GM19025 (cell line): ENCODE measurements around the gene DDRGK1.
"Not testable (repeated sequence)": the region's sequence is repeated elsewhere in the genome, so short reads cannot be mapped to it uniquely, and the experiment has no call there.

Experiments used
- ATAC-seq: cut with Tn5 transposase; IDR thresholded peaks from one replicate; pipeline ENCODE4 v1.9.1; 2021; ENCODE audit warnings: mild to moderate bottlenecking, low read depth, moderate library complexity; ENCODE audit not compliant: unreplicated experiment

DDRGK1 gene

DNA sequence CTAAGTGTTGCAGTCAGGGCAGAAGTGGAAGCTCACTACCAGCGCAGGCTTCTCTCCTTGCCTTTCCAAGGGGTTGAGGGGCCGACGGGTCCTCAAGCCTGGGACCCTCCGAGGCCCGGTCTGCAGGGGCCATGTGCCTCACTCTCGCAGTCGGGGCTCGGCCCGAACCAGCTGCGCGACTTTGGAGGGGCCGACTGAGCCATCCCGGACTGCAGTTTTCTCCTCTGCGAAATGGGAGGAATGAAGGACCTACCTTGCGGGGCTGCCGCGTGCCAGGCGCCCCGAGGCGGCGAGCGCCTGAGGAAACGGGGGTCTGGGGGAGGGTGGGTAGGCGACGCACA, 36.8 kb downstream of the DDRGK1 start:
- ATAC-seq: no peak

DNA sequence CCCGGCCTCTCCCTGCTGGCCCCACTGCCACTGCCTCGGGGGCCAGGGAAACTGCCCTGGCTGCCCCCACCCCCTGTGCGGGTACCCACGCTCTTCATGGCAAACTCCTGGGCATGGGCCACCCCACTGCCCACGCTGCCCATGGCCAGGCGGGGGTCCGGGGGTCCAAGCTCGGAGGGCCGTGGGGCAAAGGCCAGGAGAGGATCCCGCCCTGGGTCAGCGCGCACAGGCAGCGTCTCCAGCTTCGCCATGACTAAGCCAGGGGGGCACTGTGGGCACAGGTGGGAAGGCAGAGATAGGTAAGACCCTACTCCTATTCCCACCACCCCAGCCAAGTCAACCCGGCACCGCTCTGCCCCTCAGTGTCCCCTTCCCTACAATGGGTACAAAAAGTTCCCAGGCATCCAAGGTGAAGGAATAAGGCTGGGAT, 37.6 kb downstream of the DDRGK1 start:
- ATAC-seq: no peak

DNA sequence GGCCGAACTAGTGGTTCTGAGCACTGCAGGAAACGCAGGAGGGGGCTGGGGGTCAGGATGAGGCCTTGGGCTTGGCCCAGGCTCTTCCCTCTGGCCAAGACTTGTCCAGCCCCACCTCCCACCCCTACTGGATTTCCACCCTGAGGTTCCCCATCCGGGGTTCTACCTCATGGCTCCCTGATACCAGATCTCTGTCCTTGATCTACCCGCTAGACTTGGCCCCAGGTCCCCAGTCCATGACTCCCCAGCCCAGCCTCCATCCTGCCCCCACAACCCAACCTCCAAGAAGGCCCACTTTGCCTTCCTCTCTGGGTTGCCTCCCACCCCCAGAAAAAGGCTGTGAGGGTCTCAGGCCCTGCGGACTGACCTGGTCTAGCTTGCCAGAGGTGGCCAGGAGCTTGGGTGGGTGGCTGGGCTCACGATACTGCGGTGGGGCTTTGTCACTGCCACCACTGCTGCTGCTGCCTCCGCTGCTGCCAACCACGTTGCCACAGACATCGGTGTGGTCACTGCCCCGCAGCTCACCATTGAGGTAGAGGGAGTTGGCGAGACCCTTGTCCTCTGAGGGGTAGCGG, 38.1 kb downstream of the DDRGK1 start:
- no peak for ATAC-seq

DNA sequence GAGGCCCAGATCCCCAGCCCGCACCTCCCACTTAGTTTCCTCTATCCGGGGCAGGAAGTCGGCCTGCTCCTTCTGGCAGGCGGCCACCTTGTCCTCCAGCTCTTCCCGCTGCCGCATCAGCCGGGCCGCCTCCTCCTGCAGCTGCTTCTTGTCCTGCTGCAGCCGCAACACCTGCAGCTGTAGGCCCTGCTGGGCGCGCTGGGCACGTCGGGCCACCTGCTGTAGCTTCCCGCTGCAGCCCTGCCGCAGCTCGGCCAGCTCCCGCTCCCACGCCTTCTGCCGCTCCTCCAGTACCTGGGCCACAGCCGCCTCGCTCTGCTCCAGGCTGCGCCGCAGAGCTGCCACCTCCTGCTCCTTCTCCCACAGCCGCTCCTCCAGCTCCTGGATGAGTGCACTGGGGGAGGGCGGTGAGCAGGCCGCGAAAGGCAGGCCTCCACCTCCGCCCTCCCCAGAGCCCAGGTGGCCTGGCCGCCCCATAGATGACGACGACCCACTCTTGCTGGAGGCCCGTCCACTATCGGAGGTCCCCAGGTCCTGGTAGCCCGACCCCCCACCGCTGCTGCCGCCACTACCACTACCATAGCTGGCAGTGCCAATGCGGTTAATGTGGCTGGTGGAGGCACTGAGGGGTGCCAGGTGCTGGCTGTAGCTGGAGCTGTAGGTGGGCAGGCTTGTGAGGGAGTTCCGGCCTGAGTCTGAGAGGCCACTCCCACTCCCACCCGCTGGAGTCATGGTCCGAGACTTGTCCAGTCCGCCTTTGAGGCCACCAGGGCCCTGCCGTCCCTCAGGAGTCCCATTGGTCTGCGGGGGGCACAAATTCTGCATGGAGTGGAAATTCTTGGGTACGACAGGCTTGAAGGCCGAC, 38.8 kb downstream of the DDRGK1 start:
- ATAC-seq: no peak

DNA sequence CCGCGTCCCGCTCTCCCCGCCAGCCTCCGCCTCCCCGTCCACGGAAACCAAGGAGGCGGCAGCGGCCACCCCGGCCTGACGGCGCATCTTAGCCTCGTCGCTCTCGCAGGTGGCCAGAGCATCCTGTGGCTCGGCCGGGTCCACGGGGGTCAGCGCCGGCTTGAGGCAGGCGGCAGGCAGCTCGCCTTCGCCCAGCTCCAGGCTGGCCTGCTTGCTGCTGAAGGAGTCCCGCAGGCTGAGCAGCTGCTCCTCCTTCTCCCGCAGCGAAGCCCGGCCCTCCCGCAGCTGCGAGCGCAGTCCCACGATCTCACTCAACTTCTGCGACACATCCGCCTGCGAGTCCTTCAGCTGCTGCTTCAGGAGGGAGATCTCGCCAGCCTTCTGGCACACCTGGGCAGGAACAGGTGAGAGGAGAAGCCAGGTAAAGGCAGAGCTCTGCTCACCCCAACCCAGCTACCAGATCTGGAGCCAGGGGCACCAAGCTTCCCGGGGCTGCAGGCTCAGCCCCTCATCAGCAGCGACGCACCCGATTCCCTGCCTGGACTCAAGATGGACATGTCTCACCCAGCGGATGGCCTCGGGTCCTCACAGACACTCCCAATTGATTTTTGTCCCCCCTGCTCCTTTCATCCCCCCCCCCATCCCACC, 39.6 kb downstream of the DDRGK1 start:
- ATAC-seq: no peak

DNA sequence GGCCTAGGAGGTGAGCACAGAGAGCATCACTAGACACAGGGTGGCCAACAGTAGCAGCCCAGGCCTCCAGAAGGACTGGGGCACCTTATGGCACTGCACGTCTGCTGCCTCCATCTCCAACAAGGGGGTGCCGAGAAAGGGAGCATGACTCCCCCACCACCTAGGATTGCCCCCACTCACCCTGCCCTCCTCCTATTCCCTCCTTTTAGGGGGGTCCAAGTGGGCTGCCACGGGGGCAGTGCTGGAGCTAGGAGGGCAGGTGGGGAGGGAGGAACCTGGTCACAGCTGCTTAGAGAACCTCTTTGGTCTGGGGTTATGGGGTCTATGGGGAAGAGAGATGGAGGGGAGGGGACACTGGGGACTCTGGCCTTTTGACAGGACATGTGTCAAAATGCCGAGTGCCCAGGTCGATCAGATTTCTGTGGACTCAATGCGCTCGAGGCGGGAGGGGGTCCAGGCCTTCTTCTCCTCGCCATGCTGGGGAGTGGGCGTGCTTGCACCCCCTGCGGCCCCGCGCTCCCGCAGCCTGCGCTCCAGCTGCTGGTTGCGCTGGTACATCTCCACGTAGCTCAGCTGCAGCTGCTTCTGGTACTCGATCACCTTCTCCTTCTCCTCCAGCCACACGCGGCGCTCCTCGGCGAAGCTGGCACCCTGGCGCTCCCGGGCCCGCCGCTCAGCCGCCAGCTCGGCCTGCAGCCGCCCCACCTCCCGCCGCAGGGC, 40.3 kb downstream of the DDRGK1 start:
- ATAC-seq: no peak

DNA sequence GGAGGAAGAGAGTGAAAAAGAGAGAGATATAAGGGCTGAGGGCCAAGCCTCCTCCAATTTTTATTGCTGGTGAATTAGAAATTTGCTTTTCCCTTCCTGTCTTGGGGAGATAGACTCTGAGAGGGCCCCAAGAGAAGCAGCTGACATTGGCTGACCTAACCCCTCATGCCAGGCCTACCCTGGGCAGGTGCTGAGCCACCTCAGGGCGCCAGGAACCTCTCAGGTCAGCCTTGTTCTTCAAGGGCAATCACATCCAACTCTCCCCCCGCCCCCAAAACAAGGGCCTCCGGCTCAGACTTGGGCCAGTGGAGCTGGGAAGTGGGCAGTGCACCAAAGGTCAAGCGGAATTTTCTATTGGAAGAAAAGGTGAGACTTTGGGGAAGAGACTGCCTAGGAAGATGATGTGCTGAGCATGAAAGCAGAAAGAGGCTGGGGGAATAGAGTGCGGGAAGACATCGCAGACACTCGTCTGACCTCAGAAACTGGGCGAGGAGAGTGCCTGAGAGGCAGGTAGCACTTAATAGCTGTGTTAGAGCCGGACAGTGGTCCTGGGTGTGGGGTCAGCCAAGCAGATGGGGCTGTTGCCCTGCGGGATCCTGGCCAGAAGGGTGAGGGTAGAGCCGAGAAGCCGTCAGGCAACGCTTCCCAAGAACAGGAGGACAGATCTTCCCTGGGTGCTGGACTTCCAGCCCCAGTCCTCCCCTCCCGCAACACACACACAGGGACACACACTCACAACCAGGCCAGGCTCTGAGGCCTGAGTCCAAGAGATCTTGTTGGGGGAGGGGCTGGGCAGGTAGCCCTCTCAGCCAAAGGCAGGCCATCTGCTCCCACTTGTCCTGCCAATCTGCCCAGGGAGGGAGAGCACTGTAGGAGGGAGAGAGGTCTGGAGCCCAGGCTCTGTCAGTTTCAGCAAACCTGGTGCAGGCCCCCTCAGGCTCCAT, 41.1 kb downstream of the DDRGK1 start:
- ATAC-seq: no peak

DNA sequence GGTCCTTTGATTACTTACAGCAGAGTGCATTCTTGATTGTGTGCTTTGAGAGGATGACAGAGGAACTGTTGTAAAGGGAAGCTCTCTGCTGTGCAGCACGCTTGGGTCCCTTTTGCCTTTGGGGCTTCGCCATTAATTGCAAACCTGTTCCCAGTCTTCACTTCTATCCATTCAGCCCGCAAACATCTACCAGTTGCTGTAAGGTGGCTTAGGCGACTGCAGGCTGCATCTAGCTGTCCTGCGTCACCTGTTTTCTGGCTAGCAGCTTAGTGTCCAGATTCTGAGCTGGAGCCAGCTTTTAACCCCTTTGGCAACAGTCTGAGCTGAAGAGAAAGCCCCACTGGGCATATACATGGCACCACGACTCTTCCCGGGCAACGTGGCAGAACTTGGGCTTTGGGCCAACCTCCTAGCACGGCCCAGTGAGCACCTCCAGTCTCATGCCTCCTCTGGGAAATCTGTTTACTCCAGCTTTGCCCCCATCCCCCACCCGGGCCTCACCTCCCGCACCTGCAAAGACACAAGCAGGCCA, 42.3 kb downstream of the DDRGK1 start:
- ATAC-seq: no peak

DNA sequence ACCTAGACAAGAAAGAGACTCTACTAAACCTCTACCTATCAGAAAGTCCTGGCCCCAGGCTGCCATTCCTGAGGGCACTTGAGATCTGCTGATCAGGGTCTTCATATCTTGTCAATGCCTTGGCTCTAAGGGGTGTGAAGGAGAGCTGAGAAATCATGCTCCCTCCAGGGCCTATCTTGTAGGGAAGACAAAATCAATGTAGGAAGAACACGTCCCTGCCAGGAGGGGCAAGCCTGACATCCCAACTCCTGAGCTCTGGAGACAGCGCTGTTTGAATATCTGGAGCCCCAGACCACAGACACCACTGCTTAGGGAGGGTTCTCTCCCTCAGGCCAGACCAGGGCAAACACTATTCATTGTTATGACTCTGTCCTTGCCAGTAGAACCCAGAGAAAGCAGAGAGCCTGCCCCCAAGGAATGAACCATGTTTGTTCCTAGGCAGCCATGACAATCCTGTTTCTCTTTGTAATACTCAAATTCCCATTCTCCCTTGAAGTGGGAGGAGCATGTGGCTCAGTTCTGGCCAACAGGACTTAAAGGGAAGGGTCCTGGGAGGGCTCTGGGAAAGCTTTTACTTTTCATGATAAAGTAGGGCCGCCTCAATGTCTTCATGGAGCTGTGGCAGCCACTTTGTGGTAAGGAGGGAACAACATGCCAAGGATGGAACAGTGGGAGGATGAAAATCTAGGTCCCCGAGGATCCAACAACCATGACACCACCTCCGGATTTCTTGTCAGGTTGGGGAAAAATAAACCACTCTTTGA, 43.0 kb downstream of the DDRGK1 start:
- no peak for ATAC-seq

DNA sequence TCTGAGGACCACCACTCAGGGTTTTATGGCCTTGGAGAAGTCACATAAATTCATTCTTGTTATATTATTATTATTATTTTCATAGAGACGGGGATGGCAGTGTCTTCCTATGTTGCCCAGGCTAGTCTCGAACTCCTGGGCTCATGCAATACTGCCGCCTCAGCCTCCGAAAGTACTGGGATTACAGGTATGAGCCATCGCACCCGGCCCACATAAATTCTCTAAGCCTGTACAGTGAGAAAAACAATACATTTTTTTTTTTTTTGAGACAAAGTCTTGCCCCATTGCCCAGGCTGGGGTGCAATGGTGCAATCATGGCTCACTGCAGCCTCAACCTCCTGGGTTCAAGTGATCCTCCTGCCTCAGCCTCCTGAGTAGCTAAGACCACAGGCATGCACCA, 44.1 kb downstream of the DDRGK1 start:
- no peak for ATAC-seq

DNA sequence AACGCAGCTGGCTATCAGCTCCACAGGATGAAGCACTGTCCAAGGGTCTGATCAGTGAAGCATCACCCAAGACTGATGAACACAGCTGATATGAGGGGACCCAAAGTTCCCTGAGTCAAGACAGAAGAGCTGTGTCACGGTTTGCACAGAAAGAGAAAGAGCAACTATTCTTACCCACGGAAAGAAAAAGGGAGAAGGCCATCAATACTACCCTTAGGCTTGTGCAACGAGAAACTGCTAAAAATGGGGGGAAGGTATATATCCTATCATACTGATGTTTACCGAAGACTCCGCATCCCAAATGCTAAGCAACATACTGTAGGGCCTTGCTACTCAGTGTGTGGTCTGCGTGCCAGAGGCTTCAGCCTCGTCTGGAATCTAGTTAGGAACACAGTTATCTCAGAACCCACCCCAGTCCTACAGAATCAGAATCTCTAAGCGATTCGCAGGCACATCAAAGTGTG, 45.5 kb downstream of the DDRGK1 start:
- no peak for ATAC-seq

DNA sequence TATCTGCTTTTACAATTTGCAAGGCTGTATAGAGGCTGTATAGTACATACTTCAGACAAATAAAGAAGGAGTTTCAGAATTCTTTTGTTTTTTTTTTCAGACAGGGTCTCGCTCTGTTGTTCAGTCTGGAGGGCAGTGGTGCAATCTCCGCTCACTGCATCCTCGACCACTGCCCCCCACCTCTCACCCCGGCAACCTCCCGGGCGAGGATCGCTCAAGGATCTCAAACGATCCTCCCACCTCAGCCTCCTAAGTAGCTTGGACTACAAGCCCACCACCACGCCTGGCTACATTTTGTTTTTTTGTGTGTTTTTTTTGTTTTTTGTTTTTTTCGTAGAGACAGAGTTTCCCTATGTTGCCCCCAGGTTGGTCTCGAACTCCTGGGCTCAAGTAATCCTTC, 46.7 kb downstream of the DDRGK1 start:
- ATAC-seq: no peak

DNA sequence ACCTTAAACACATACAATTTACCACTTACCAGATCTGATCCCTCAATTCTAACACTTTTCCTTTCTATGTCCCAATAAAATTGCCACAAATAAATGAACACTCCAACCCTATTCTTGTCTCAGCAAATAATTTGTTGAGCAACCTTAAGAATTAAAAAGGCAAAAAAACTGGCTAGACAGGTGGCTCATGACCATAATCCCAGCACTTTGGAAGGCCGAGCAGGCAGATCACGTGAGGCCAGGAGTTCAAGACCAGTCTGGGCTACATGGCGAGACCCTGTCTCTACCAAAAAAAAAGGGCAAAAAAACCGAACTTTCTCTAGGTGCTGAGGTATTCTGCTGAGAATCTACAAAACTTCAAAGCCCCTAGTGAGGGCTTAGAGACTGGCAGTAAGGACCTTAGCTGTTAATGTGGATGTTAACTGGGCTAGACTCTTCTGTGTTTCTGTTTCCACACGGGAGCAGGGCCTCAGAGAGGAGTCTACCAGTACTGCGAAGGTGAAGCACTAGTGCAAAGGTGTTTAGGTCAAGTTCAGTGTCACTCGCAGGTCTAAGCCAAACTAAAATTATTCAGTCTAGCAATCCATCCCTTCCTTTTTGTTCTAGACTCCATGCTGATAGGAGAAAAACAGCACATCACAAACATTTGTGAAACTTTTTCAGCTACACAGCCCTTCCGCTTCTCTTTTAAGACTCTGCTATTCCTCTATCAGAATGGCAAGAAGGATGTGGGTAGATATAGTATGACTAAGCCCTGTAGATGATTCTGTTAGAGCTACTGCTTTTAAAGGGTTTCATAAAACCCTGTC, 47.5 kb downstream of the DDRGK1 start:
- ATAC-seq: peak; percentile 50

DNA sequence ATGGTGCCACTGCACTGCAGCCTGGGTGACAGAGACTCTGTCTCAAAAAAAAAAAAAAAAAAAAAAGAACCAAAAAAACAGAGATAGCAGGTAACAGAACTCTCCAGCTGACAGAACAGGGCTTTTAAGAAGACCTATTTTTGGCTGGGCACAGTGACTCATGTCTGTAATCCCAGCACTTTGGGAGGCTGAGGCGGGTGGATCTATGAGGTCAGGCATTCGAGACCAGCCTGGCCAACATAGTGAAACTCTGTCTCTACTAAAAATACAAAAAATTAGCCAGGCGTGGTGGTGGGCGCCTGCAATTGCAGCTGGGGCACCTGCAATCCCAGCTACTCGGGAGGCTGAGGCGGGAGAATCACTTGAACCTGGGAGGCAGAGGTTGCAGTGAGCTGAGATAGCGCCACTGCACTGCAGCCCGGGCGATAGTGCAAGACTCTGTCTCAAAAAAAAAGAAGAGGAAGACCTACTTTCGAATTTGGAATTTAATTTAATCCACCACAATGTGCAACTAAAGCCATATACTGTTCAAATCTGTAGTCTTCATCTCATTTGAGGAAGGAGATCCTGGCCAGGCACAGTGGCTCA, 52.3 kb downstream of the DDRGK1 start:
- ATAC-seq: not testable (repeated sequence)

DNA sequence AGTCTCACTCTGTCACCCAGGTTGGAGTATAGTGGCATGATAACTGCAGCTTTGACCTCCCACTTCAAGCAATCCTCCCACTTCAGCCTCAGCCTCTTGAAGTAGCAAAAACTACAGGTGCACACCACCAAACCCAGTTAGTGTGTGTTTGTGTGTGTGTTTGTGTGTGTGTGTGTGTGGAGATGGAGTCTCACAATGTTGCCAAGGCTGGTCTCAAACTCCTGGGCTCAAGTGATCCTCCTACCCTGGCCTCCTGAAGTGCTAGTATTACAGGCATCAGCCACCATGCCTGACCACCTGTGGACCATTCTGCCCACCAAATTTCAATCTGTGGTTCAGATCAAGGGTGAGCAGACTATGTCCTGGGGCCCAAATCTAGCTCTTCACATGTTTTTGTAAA, 53.6 kb downstream of the DDRGK1 start:
- ATAC-seq: no peak

DNA sequence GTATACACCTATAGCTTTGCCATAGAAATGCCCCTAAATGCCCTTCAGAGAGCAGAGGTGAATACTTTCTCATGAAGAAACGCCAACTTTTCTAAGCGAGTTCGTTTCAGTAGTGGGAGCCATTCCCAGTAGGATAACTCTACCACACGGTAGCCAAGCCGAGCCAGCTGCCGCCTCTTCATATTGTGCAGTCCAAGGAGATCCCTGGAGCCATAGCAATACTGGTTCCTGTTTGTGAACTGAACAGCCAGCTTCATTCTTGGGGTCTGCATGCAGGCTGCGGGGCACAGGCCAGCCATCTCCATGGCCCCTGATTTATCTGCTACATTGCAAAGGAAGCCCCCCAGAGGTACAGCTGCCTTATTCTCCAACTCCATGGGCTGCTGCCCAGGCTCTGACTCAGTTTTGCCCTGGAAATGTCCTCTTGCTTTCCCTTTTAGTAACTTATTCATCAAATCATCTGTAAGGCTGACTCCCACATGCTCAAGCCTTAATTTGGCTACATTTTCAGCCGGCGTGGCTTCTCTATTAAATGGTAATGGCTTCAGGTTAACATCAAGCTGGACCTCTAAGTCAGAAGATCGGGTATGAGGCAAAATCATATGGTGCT, 57.6 kb downstream of the DDRGK1 start:
- no peak for ATAC-seq

DNA sequence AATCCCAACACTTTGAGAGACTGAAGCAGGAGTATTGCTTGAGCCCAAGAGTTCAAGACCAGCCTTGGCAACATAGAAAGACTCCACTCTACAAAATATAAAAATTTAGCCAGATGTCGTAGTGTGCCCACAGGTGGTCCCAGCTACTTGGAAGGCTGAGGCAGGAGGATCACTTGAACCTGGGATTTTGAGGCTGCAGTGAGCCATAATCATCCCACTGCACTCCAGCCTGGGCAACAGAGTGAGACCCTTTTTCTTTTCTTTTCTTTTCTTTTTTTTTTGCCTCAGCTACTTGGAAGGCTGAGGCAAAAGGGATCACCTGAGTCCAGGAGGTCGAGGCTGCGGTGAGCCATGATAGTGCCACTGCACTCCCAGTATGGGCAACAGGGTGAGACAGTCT, 62.7 kb downstream of the DDRGK1 start:
- ATAC-seq: no peak
